Peyer's patch (tissue), 4 donors: ENCODE measurements around the gene FOXF2.

Source experiments
- POLR2A ChIP-seq, 2 donors: fragments of 450-650 bp; IDR thresholded peaks; one replicate each; pipeline ENCODE4 v1.5.1; 2017; ENCODE audit warnings: antibody characterized with exemption in 2 of 2, mild to moderate bottlenecking in 2 of 2, moderate library complexity in 2 of 2
- TF ChIP-seq, protein P1 (sequence below), 6 experiments: fragments of 450-650 bp in 4 of 6; fragments of 200-600 bp in 2 of 6; sonication (generic) in 1 of 6; IDR thresholded peaks; one replicate each; pipeline ENCODE4 v1.5.1; 2017 to 2019; ENCODE audit warnings: antibody characterized with exemption in 6 of 6, mild to moderate bottlenecking in 3 of 6, moderate library complexity in 1 of 6

GRCh38 chr6:1423578-1423977 is 34.2 kb downstream of the FOXF2 start:
- TF ChIP-seq, protein P1, sequence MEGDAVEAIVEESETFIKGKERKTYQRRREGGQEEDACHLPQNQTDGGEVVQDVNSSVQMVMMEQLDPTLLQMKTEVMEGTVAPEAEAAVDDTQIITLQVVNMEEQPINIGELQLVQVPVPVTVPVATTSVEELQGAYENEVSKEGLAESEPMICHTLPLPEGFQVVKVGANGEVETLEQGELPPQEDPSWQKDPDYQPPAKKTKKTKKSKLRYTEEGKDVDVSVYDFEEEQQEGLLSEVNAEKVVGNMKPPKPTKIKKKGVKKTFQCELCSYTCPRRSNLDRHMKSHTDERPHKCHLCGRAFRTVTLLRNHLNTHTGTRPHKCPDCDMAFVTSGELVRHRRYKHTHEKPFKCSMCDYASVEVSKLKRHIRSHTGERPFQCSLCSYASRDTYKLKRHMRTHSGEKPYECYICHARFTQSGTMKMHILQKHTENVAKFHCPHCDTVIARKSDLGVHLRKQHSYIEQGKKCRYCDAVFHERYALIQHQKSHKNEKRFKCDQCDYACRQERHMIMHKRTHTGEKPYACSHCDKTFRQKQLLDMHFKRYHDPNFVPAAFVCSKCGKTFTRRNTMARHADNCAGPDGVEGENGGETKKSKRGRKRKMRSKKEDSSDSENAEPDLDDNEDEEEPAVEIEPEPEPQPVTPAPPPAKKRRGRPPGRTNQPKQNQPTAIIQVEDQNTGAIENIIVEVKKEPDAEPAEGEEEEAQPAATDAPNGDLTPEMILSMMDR (IDR thresholded peaks at IDR 0.05), result no peak
- TF ChIP-seq POLR2A (IDR thresholded peaks at IDR 0.05), result no peak
